ENCODE data around the gene PAEP.

Gene PAEP

GRCh38 chr9:135615666-135616618, 54.4 kb downstream of the PAEP start:
- H3K4me3 ChIP-seq (ENCODE audit: low read depth, low read length), result no peak overlapping the region
- no peaks in the 10 kb centered on the region for H3K36me3 ChIP-seq
- no peak overlapping the region for H3K27ac ChIP-seq
- H3K27me3 ChIP-seq (ENCODE audit: insufficient read depth, low read depth, severe bottlenecking), result no peaks in the 10 kb centered on the region
- H3K9me3 ChIP-seq (ENCODE audit: severe bottlenecking), result peaks cover 3% of the 10 kb centered on the region
- no peak for DNase-seq
- TF ChIP-seq CTCF (IDR thresholded peaks at IDR 0.05; ENCODE audit: low read depth, low read length), result peak; percentile 82
